Ovary (tissue), 3 donors: ENCODE data around the gene SGCA.

Experiments used
- CTCF ChIP-seq, 3 donors: fragments of 450-650 bp in 2 of 3; fragments of 200-600 bp in 1 of 3; IDR thresholded peaks; one replicate each; pipeline versions ENCODE4 v1.5.1 to v1.8.0; 2016 to 2022; ENCODE audit warnings: antibody characterized with exemption in 3 of 3, mild to moderate bottlenecking in 1 of 3
- EP300 ChIP-seq: sonication (generic); formaldehyde crosslinking; IDR thresholded peaks from one replicate; pipeline ENCODE4 v1.6.1; 2017; ENCODE audit warnings: antibody characterized with exemption
- POLR2A ChIP-seq: fragments of 450-650 bp; IDR thresholded peaks from one replicate; pipeline ENCODE4 v1.6.1; 2017; ENCODE audit warnings: antibody characterized with exemption, mild to moderate bottlenecking, moderate library complexity
- donor health status: DM: no; HTN: no; CAD: no.

GRCh38 chr17:50185631-50186471 lies 20.0 kb downstream of the SGCA start:
- TF ChIP-seq EP300 (no peak), CTCF (IDR thresholded peaks at IDR 0.05) (no peak), POLR2A (no peak)
